HG03565 (cell line): Measurements from ENCODE around the gene IFT122.

Source experiments
- ATAC-seq: cut with Tn5 transposase; IDR thresholded peaks from one replicate; pipeline ENCODE4 v1.9.1; 2021; ENCODE audit warnings: mild to moderate bottlenecking, moderate library complexity; ENCODE audit not compliant: unreplicated experiment

Gene IFT122

GRCh38 chr3:129567939-129568338, 127.9 kb downstream of the IFT122 start:
- no peak for ATAC-seq

- ATAC-seq: no peak
These were observed 129.8 kb downstream of the IFT122 start for GRCh38 chr3:129569856-129570255.
